GM19328 (cell line): ENCODE data around the gene GAL3ST1.
"Not testable (repeated sequence)": the region's sequence is repeated elsewhere in the genome, so short reads cannot be mapped to it uniquely, and the experiment has no call there.

Source experiments
- ATAC-seq: cut with Tn5 transposase; IDR thresholded peaks from one replicate; pipeline ENCODE4 v1.9.1; 2021; ENCODE audit warnings: mild to moderate bottlenecking, moderate library complexity; ENCODE audit not compliant: unreplicated experiment

GAL3ST1 gene

DNA sequence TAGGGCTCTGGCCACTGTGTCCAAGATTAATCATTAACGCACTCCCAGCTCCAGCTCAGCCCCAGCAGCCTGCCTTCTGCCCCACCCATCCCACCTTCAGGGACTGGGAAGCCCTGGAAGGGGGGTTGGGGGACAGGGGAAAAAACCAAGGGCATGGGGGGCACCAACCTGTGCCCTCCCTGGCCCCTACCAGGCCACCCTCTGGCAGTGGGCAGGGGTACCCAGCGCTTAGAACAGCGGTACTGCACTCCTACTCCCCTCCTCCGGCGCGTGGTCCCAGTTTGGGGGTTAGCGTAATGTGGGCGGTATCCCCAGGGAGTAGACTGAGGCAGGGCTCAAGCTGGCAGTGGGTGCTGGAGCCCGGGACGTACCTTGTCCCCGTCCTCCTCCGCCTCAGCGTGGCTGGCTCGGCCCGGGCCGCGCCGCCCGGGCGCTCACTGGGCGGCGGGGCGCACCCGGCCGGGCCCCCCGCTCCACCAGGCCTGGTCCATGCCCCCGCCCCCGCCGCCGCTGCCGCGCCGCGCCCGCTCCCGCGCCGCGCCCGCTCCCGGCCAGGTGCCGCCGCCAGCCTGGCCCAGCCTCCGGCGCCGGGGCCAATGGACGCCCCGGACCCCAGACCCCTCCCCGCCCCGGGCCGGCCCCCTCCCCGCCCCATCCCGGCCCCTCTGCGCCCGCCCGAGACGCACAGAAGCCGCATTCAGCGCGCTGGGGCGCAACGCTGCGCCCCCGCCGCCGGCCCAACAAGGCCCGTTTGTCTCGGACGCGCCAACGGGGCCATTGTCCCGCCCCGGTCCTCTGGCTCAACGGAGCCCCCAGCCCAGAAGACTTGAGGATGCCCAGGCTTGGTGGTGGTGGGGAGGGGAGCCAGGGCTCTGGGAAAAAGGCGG lies at the start of gene GAL3ST1:
Gene GAL3ST1 (minus strand): TSS at position 571 of the 887 bp plus-strand sequence. CDS start 17,273 bp downstream, outside the sequence.
- no peak for ATAC-seq

DNA sequence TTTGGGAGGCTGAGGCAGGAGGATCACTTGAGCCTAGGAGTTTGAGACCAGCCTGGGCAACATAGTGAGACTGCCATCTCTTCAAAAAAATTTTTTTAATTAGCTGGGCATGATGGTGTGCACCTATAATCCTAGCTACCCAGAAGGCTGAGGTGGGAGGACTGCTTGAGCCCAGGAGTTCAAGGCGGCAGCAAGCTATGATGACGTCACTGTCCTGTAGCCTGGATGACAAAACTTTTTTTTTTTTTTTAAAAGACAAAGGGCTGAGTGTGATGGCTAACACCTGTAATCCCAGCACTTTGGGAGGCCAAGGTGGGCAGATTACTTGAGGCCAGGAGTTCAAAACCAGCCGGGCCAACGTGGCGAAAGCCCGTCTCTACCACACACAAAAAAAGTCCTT lies 45.4 kb upstream of the GAL3ST1 start:
- not testable (repeated sequence) for ATAC-seq

- ATAC-seq: no peak
Measured at GRCh38 chr22:30617819-30618218, 43.4 kb upstream of the GAL3ST1 start.

DNA sequence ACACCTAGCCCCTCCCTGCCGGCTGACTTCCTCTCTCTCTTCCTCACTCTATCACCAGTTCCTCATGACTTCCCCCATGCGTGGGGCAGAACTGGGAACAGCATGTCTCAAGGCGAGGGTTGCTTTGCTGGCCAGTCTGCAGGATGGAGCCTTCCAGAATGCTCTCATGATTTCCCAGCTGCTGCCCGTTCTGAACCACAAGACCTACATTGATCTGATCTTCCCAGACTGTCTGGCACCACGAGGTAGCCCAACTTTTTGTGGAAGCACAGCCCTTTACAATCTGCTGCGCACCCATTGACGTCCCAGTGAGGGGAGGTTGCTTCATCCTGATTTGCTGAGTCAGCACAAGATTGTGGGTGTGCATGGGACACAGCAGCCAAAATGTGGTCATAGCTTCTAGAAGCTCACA lies 41.1 kb upstream of the GAL3ST1 start:
- ATAC-seq: no peak

DNA sequence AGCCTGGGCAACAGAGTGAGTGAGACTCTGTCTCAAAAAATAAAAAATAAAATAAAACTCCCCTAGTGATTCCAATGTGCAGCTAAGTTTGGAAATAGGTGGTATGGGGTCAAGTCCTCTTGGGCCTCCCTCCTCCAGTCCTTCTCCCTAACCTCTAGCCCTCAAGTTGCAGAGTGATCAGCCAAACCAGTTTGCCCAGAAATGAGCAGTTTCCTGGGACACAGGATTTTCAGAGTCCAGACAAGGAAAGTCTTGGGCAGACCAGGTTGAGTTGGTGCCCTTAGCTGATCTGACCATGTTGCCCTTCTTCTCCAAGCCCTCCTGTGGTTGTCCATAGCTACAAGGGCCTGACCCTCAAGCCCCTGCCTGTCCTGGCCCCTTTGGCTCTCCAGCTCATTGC lies 40.4 kb upstream of the GAL3ST1 start:
- ATAC-seq: no peak

- ATAC-seq: no peak
Measured at GRCh38 chr22:30614268-30614667, 39.8 kb upstream of the GAL3ST1 start.

- no peak for ATAC-seq
Measured at GRCh38 chr22:30612789-30613188, 38.3 kb upstream of the GAL3ST1 start.

DNA sequence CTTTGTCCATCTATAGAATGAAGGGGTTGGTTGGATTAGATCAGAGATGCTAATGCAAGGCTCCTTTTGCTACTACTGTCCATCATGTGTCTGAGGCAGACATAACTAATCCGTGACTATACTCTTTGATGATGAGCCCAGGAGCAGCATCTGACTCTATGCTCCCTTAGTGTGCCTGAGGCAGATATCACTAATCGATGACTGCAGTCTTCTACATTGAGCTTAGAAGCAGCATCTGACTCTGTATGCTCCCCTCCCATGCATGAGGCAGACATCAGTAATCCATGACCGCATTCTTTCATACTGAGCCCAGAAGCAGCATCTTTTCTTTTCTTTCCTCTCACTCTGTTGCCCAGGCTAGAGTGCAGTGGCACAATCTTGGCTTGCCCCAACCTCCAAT lies 36.7 kb upstream of the GAL3ST1 start:
- ATAC-seq: no peak

GRCh38 chr22:30610299-30610698 lies 35.8 kb upstream of the GAL3ST1 start:
- ATAC-seq: no peak

GRCh38 chr22:30609260-30610185 lies 35.1 kb upstream of the GAL3ST1 start:
- no peak for ATAC-seq

DNA sequence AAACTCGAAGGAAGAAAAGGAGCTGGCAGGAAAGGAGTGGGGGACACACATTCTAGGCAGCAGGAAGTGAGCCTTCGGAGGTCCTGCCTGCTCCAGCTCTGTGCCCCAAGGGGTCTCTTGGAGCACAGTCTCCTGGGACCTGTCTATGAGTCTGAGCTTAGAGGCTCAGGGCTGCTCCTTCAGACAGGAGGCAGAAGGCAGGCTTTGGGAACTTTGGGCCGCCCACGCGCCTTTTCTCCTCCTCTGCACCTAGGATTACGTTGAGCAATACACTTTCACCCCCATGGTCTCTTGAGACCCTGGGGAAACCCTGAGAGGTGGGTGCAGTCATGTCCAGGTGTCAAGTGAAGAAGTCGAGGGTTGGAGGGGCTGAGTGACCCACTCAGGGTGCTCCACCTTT lies 33.5 kb upstream of the GAL3ST1 start:
- no peak for ATAC-seq

DNA sequence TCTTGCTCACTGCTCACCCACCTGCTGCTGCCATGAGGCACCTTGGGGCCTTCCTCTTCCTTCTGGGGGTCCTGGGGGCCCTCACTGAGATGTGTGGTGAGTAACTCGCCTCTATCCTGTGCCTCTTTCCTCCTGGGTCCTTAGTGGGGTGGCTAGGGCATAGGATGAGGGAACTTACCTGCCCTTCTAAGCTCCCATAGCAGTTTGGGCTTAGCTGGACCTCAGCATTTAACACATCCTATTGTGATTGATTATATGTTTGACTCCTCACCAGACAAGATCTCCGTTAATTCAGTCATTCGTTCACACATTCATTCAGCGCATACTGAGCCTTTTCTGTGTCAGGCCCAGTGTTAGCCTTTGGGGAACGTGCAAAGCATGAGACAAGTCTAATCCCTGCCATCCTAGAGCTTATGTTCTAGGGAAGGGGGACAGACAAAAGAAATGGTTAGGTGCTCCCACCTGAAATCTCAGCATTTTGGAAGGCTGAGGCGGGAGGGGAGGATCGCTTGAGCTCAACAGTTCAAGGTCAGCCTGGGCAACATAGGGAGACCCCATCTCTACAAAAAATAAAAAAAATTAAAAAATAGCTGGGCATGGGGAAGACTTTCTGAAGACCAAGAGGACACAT lies 33.0 kb upstream of the GAL3ST1 start:
- ATAC-seq: no peak

- ATAC-seq: no peak
Measured at GRCh38 chr22:30606455-30607299, 32.2 kb upstream of the GAL3ST1 start, which contains the start of gene TCN2. Gene TCN2, plus strand, starts transcription at chr22:30607174. Its CDS starts 158 bp downstream, at chr22:30607332.

- ATAC-seq: no peak
Measured at GRCh38 chr22:30605449-30606110, 31.1 kb upstream of the GAL3ST1 start.

DNA sequence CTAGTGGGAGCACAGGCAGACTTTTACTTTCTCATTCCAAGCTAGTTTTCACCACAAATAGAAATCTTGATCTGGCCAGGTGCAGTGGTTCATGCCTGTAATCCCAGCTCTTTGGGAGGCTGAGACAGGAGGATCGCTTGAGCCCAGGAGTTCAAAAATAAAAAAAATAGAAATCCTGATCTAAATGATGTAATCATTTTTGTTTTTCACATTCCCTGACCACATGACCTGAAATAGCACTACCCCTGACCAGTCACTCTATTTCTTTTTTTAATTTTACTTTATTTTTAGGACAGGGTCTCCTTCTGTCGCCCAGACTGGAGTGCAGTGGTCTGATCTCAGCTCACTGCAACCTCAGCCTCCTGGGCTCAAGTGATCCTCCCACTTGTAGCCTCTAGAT lies 30.3 kb upstream of the GAL3ST1 start:
- ATAC-seq: no peak

DNA sequence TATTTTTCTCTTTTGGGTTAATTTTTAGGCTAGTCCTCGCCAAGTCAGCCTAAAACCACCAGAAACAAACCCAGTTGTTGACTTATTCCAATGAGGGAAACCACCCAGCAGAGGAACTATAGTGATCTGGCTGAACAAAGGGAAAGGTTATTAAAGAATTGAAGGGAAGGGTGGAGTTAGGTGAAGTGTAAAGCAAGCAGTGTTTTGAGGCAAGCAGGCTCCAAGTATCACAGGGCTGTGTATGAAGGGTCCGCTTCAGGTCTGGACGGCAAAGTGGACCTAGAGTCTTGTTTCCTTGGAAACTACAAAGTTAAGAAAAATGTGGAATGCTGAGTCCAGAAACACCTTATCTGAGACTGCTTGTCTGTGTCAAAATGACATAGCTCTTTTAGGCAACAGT lies 29.3 kb upstream of the GAL3ST1 start:
- ATAC-seq: no peak

DNA sequence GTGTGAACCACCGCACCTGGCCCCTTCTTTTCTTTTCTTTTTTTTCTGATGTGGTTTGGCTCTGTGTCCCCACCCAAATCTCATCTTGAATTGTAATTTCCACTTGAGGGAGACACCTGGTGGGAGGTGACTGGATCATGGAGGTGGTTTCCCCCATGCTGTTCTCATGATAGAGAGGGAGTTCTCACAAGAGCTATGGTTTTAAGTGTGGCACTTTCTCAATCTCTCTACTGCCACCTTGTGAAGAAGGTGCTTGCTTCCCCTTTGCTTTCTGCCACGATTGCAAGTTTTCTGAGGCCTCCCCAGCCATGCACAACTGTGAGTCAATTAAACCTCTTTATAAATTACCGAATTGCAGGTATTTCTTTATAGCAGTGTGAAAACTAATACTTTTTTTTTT lies 27.6 kb upstream of the GAL3ST1 start:
- no peak for ATAC-seq

- ATAC-seq: no peak
Measured at GRCh38 chr22:30601464-30601863, 27.0 kb upstream of the GAL3ST1 start.

GRCh38 chr22:30600921-30601320 lies 26.5 kb upstream of the GAL3ST1 start:
- ATAC-seq: no peak

- no peak for ATAC-seq
Measured at GRCh38 chr22:30598986-30599385, 24.5 kb upstream of the GAL3ST1 start.
